Measurements from ENCODE around the gene SLC44A4.
A peak's percentile ranks its signal among the peaks of the same experiment; 100 is the strongest.

- TF ChIP-seq CTCF (IDR thresholded peaks at IDR 0.05 in 4 of 5, conservative IDR thresholded peaks at IDR 0.05 in 1 of 5) (peak; percentile 35 to 73 (median 43)), POLR2A (IDR thresholded peaks at IDR 0.05) (no peak)
Observed at GRCh38 chr6:31829633-31830283, 49.0 kb downstream of the SLC44A4 start.
